ENCODE data around the gene MRPL2.

DNA sequence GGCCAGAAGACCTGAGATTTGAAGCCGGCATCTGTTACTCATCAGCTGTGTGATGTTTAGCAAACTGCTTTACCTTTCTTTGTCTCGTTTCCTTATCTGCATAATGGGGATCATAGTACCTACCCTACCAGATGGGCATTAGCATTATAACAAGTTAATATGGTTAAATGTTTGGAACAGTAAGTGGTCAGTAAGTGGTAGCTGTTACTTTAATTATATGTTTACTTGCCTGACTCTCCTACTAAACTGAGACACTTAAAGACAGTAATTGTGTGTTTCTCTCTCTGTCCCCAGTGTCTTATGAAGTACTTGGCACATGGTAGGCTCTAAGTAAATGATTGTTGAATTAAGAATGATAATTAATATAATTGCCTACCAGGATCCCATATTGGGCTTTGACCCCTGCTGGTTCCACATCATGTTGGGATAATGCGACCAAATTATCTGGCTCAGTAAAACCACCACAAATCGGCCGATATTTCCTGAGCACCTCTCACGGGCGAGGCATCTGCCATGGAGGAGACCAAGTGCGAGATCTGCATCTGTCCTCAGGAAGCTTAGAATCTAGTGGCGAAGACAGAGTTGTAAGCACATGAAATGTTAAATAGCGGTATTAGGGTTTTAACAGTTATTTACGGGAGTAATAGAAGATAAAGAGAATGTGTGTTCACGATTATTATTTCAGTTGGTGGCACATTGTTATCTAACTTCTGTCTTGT, 48.3 kb upstream of the MRPL2 start:
- TF ChIP-seq, protein P1, sequence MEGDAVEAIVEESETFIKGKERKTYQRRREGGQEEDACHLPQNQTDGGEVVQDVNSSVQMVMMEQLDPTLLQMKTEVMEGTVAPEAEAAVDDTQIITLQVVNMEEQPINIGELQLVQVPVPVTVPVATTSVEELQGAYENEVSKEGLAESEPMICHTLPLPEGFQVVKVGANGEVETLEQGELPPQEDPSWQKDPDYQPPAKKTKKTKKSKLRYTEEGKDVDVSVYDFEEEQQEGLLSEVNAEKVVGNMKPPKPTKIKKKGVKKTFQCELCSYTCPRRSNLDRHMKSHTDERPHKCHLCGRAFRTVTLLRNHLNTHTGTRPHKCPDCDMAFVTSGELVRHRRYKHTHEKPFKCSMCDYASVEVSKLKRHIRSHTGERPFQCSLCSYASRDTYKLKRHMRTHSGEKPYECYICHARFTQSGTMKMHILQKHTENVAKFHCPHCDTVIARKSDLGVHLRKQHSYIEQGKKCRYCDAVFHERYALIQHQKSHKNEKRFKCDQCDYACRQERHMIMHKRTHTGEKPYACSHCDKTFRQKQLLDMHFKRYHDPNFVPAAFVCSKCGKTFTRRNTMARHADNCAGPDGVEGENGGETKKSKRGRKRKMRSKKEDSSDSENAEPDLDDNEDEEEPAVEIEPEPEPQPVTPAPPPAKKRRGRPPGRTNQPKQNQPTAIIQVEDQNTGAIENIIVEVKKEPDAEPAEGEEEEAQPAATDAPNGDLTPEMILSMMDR (conservative IDR thresholded peaks at IDR 0.05 in 1 of 2, IDR thresholded peaks at IDR 0.05 in 1 of 2; ENCODE audit: low read depth in 1 of 2, low read length in 2 of 2) = no peak
- TF ChIP-seq EZH2 (IDR thresholded peaks at IDR 0.05; ENCODE audit: low read length, missing control alignments) = no peak

Measured in fibroblast of lung (primary cell).